Body of pancreas (tissue), 4 donors: ENCODE results near the gene FMNL2.

Experiments used
- CTCF ChIP-seq, 7 experiments: fragments of 450-650 bp in 4 of 7; fragments of 200-600 bp in 3 of 7; sonication (generic) in 3 of 7; IDR thresholded peaks; one replicate each; pipeline ENCODE4 v1.5.1; 2016 to 2019; ENCODE audit warnings: antibody characterized with exemption in 7 of 7
- POLR2A ChIP-seq, 3 donors: fragments of 450-650 bp; IDR thresholded peaks; one replicate each; pipeline ENCODE4 v1.6.1; 2016; ENCODE audit warnings: antibody characterized with exemption in 3 of 3, mild to moderate bottlenecking in 2 of 3

- no peak for TF ChIP-seq CTCF (IDR thresholded peaks at IDR 0.05)
- no peak for TF ChIP-seq POLR2A (IDR thresholded peaks at IDR 0.05)
These were observed 213.3 kb downstream of the FMNL2 start for GRCh38 chr2:152548111-152548875.
